ENCODE measurements around the gene COL4A2.
A peak's percentile ranks its signal among the peaks of the same experiment; 100 is the strongest.

COL4A2 gene

DNA sequence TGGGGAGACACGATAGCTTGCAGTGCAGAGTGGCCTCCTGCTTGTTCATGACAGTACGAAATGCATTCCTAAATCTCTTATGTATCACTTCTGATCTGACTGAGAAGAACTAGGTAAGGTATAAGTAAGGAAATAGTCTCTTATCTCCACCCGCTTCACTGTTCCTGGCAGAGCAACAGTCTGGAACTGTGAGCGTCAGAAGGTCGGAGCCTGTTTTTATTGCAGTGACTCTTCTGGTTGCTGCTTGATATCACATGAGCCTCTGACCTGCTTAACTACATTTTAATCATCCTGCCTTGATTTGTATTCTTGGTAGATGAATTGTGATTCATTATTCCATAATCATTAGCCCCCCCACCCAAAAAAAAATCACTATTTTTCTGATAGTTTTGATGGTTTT is 69.0 kb downstream of the COL4A2 start:
- no peak overlapping the region for H3K4me3 ChIP-seq (ENCODE audit: low read length)
- no peak for TF ChIP-seq ZNF274 (IDR thresholded peaks at IDR 0.05; ENCODE audit: low read depth, low read length)

DNA sequence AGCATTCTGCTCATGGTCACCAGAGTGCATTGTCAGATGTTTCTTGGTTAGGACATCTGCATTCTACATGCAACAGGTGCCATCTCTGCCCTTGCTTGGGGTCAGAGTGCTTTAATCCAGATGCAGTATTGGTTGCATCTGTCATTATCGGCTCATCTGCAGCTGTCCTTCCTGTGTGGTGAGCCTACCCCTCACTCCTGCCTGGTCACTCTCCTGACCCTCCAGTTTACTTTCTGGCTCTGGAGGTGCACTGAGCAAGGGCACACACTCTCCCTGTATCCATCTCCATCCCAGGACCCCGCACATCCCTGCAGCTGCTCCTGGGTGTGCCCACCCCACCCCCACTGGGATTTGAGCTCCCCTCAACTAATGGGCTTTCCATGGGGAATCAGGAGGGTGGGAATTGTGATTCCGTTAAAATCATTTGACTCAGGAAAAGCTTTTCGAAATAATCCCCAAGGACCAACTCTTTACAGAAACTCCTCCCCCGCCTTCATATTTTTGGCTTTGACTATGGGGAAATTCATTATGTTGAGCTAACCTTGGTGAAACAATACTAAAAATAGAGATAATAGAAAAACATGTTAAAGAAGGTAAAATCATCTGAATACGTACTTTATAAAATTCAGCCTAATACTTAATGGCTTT is 70.2 kb downstream of the COL4A2 start:
- no peak for TF ChIP-seq ZNF274 (IDR thresholded peaks at IDR 0.05; ENCODE audit: low read depth, low read length)
- no peak overlapping the region for H3K4me3 ChIP-seq (ENCODE audit: low read length)

DNA sequence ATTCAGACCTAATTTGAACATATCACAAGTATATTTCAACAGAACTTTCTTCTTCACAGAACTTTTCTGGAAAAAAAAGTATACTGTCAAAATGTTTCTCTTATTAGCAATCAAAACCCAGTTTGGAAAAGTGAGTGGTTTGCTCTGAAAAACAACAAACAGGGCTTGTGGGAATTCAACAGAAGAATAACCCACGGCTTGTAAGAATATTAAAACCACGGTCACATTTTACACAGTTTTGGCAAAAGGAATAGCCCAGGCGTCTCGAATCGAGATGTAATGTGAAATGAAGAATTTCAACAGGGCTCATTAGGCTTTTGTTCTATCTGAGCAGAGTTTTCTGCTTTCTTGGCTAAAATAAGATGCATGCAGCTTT is 70.7 kb downstream of the COL4A2 start:
- no peak for TF ChIP-seq ZNF274 (IDR thresholded peaks at IDR 0.05; ENCODE audit: low read depth, low read length)
- no peak overlapping the region for H3K4me3 ChIP-seq (ENCODE audit: low read length)

DNA sequence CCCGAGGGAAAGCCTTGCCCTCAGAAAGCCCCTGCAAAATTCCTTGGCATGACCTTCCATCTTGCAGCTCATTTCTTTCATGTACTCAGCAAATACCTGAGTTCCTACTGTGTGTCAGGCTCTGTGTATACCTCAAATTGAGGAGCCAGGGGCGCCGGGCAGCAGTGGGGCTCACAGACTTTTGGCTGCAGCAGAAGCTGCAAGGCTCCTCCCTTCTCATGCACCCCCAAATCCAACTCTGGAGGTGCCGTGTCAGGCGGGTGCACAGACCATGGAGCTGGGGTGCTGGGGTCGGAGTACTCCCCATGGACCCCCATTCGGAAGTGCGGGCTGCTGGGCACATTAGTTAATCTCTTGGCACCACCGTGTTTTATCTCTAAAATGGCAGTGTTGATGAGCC is 72.3 kb downstream of the COL4A2 start:
- H3K4me3 ChIP-seq (ENCODE audit: low read length): no peak overlapping the region
- TF ChIP-seq ZNF274 (IDR thresholded peaks at IDR 0.05; ENCODE audit: low read depth, low read length): no peak

DNA sequence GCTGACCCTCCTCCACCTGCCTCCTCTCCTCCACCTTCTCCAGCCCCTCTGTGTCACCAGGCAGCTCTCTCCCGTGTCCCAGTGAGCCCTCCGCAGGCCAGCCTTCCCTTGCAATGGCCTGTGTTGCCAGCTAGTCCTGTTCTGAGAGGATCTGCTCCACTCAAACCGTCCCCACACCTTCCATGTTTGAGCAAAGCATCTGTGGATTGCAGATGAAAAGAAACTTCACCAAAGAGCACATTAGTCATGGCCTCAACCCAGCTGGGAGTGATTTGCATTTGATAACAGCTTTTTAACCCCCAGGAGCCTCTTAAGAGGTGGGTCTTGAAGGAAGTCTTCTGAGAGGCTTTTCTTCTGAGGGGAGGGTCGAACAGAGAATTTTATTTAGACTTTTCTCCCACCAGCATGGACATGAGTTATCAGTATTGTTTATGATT is 72.8 kb downstream of the COL4A2 start:
- no peak overlapping the region for H3K4me3 ChIP-seq (ENCODE audit: low read length)
- no peak for TF ChIP-seq ZNF274 (IDR thresholded peaks at IDR 0.05; ENCODE audit: low read depth, low read length)

DNA sequence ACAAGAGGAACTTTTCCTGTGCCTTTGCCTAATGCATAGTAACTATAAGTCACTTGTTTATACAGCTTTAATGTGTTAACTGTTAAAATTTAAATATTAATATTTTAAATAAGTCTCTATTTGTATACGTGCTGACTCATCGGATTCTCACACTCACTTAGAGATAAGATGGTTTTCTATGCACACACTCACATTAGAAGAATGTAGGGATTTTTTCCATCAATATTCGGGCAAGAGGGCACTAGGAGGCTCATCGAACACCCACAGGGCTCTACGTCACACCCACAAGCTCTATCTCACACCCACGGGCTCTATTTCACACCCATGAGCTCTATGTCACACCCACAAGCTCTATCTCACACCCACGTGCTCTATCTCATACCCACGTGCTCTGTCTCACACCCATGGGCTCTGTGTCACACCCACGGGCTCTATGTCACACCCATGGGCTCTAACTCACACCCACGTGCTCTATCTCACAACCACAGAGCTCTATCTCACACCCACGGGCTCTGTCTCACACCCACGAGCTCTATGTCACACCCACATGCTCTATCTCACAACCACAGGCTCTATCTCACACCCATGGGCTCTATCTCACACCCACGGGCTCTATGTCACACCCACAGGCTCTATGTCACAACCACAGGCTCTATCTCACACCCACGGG is 73.4 kb downstream of the COL4A2 start:
- no peak overlapping the region for H3K4me3 ChIP-seq (ENCODE audit: low read length)
- no peak for TF ChIP-seq ZNF274 (IDR thresholded peaks at IDR 0.05; ENCODE audit: low read depth, low read length)

DNA sequence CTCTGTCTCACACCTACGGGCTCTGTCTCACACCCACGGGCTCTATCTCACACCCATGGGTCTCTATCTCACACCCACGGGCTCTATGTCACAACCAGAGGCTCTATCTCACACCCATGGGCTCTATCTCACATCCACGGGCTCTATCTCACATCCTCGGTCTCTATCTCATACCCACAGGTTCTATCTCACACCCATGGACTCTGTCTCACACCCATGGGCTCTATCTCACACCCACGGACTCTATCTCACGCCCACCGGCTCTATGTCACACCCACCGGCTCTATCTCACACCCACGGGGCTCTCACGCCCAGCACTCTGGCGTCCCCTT is 73.9 kb downstream of the COL4A2 start:
- no peak for TF ChIP-seq ZNF274 (IDR thresholded peaks at IDR 0.05; ENCODE audit: low read depth, low read length)
- no peak overlapping the region for H3K4me3 ChIP-seq (ENCODE audit: low read length)

DNA sequence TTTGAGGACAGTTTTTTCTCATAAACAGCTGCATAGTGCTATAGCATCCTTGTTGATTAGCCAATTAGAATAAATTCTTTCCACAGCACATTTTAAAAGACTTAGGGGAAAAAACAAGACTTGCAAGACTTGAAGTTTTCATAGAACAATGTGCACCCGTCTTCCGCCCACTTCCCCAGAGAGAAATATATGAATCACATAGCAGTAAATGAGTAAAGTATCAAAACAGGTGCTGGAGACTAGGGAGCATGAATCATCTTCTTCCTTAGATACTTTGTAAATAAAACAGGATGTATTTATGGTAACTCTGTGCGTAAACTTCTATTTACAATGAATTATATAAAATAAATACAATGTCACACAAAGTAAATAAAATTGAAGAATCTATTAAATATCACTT is 75.1 kb downstream of the COL4A2 start:
- TF ChIP-seq ZNF274 (IDR thresholded peaks at IDR 0.05; ENCODE audit: low read depth, low read length): no peak
- no peak overlapping the region for H3K4me3 ChIP-seq (ENCODE audit: low read length)

DNA sequence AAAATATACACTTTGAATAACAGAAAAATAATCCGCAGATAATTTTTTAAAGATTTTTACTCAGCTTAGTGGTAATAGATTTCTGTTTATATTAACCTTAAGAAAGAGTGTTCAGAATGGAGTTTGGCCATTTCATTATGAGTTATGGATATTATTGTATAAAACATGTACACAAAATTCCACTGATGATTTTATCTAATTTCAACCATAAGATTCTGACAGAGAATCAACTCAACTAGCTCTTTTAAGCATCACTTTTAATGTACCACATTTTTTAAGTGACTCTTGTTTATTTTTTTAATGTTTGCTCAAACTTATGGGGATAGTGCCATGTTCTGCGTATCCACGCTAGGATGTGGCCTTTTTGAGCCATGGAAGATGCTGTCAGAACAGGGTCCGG is 75.7 kb downstream of the COL4A2 start:
- TF ChIP-seq ZNF274 (IDR thresholded peaks at IDR 0.05; ENCODE audit: low read depth, low read length): no peak
- no peak overlapping the region for H3K4me3 ChIP-seq (ENCODE audit: low read length)

DNA sequence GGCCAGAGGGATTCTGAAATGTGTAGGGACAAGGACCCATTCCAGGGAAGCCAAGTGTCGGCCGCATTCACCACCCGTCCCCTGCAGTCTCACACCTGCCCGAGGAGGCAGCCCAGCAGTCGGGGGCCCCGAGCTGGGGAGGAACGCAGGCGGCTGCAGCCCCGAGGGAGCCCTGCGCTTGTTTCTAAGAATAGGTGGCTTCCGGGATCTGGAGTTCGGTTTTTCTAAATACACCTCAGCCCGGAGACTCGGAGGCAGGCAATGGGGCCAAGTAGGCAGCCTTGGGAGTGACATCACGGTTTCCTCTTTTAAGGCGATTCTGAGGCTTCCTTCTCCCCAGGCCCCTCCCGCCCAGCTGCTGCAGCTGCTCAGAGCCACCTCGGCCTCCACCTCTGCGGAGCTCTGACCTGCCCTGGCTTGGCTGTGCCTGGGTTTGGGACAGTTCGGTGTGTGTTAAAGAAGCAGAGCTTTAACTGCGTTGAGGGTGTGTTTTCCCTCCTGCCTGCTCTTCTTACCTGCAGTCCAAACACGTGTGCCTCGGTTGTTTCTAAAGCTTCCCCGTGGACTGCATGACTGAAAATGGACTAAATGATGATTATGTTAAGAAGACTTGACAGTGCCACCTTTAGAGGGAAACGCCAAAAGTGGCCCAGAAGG is 80.5 kb downstream of the COL4A2 start:
- H3K4me3 ChIP-seq (ENCODE audit: low read length): peak overlapping the region; percentile 5; the same call in 1 of the 2 replicates
- no peak for TF ChIP-seq ZNF274 (IDR thresholded peaks at IDR 0.05; ENCODE audit: low read depth, low read length)

DNA sequence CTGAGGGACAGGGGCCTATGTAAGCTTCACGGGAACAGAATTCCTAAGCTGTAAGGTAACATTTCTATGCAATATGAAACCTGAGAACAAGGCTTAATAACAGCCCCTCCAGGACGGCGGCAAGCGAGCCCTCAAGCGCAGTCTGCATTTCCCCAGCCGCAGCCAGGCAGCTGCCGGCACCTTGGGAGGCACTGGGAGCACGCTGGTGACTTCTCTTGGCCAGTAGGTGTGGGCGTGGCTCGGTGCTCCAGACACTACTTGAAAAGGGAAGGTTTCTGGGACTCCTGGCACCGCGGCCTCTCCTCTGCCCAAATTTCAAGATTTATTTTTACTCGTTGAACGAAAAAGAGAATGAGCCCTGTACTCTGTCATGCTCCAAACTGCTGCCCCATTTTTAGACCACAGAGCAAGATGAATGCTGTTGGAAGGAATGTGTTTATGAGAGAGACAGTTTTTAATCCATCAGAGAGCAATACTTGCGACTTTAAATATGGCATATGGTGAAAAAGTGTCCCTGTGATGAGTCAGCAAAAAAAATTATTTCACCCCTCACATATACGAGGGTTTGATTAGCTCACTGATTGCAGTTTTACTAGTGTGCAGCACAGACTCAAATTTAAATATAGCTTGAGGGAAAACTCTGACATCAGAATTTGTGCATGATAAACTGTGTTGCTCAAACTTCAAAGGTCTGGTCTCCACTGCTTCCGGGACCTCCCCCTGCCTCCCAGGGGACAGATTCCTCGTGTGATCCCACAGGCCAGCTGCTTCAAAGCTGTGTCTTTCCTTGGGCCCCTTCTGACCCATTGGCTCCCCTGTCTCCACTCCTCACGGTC is 81.2 kb downstream of the COL4A2 start:
- peak overlapping the region; percentile 5; the same call in 1 of the 2 replicates for H3K4me3 ChIP-seq (ENCODE audit: low read length)

DNA sequence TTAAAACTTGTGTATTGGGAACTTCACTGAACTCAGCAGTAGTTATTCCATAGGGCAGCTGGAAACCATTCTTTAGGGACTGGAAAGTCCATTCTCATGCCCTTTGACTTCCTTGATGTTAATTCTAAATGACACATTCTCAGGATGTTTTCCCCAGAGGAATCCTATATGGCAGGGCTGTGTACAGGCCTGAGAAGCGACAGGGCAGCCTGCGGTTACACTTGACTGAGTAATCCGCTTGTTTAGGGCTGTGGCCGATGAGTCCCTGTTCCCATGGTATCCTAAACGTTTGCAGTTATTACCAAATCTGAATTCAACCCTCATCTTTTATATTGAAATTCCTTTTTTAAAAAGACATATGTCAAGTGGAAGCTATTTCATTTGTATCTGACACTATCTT is 83.5 kb downstream of the COL4A2 start:
- TF ChIP-seq ZNF274 (IDR thresholded peaks at IDR 0.05; ENCODE audit: low read depth, low read length): no peak
- H3K4me3 ChIP-seq (ENCODE audit: low read length): no peak overlapping the region

More for the DNA sequence above, 81.2 kb downstream of the COL4A2 start:
- TF ChIP-seq ZNF274 (IDR thresholded peaks at IDR 0.05; ENCODE audit: low read depth, low read length): no peak

DNA sequence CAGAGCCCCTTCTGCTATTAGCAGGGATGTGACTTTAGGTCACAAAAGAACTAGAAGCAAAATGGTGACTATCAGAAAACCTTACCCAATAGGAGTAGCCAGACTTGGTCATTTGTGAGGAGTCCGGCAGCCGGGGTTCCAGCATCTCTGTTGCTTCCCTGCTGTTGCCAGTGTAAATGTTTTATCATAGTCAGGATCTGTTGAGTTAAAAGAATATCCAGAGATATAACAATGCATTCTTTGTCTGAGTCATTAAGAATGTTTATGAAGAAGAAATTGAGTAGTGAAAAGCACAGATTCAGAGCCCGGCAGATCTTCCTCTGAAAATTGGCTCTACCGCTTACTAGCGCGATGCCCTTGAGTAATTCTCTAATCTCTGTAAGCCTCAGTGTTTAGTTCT is 84.2 kb downstream of the COL4A2 start:
- no peak overlapping the region for H3K4me3 ChIP-seq (ENCODE audit: low read length)
- no peak for TF ChIP-seq ZNF274 (IDR thresholded peaks at IDR 0.05; ENCODE audit: low read depth, low read length)

DNA sequence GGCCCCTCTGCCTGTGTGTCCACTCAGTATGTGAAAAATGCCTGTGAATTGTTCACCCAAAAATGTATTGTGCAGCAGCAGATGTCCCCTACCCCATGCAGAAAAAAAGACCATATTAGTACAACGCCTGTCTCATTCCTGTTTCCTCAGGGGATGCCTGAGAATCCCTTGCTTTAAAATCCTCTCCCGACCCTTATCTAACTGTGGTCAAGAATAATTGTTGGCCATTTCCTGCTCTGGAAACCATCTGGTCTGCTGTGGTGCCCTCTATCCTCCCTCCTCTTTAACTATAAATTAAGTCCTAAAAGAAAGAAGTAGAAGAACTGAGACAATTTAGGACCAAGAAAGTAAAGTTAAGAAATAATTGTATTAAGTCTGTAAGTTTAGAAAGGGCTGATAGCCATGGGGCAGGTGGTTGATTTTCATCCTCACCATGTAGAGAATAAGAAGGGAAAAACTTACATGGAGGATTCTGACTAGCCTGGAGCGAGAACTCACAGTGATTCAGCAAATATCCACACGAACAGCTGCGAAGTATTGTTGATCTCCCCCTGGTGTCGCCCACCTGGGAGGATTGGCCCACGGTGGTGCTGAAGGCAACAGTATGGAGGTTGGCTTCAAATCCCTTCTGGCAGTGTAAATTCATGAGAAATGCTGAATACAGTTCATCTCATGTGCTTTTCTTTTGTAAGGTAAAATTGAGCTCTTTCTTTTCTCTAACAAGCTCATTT is 85.6 kb downstream of the COL4A2 start:
- no peak for TF ChIP-seq ZNF274 (IDR thresholded peaks at IDR 0.05; ENCODE audit: low read depth, low read length)
- no peak overlapping the region for H3K4me3 ChIP-seq (ENCODE audit: low read length)
